Measurements from ENCODE around the gene CCDC68.
"Not testable (repeated sequence)": the region's sequence is repeated elsewhere in the genome, so short reads cannot be mapped to it uniquely, and the experiment has no call there.

Gene CCDC68

GRCh38 chr18:54958704-54959625, at the start of gene CCDC68:
CCDC68 (minus strand) TSS chr18:54959461; CDS start chr18:54942791, 16,670 bp downstream.
- DNase-seq, result no peak

GRCh38 chr18:55007602-55008001, 48.3 kb upstream of the CCDC68 start:
- no peak for DNase-seq

- no peak for DNase-seq
Observed at GRCh38 chr18:55003695-55004094, 44.4 kb upstream of the CCDC68 start.

- no peak for DNase-seq
Observed at GRCh38 chr18:55002261-55002660, 43.0 kb upstream of the CCDC68 start.

- no peak for DNase-seq
Observed at GRCh38 chr18:55001394-55002024, 42.2 kb upstream of the CCDC68 start.

GRCh38 chr18:55000529-55000928, 41.3 kb upstream of the CCDC68 start:
- DNase-seq, result no peak

GRCh38 chr18:54999016-54999415, 39.8 kb upstream of the CCDC68 start:
- no peak for DNase-seq

- DNase-seq, result no peak
Observed at GRCh38 chr18:54995421-54996143, 36.3 kb upstream of the CCDC68 start.

GRCh38 chr18:54991981-54992380, 32.7 kb upstream of the CCDC68 start:
- no peak for DNase-seq

- DNase-seq, result no peak
Observed at GRCh38 chr18:54984908-54985307, 25.6 kb upstream of the CCDC68 start.

- no peak for DNase-seq
Observed at GRCh38 chr18:54983791-54984190, 24.5 kb upstream of the CCDC68 start.

GRCh38 chr18:54983041-54983686, 23.9 kb upstream of the CCDC68 start:
- no peak for DNase-seq

GRCh38 chr18:54981076-54981475, 21.8 kb upstream of the CCDC68 start:
- DNase-seq, result no peak

- DNase-seq, result no peak
Observed at GRCh38 chr18:54975598-54975997, 16.3 kb upstream of the CCDC68 start.

- no peak for DNase-seq
Observed at GRCh38 chr18:54973046-54973445, 13.8 kb upstream of the CCDC68 start.

- DNase-seq, result no peak
Observed at GRCh38 chr18:54968807-54969206, 9.5 kb upstream of the CCDC68 start.

- DNase-seq, result not testable (repeated sequence)
Observed at GRCh38 chr18:54968237-54968636, 9.0 kb upstream of the CCDC68 start.

- DNase-seq, result no peak
Observed at GRCh38 chr18:54967786-54968185, 8.5 kb upstream of the CCDC68 start.

GRCh38 chr18:54964741-54965140, 5.5 kb upstream of the CCDC68 start:
- no peak for DNase-seq

- no peak for DNase-seq
Observed at GRCh38 chr18:54962919-54963645, 3.8 kb upstream of the CCDC68 start.

- no peak for DNase-seq
Observed at GRCh38 chr18:54961868-54962267, 2.6 kb upstream of the CCDC68 start.

GRCh38 chr18:54961016-54961423, 1.8 kb upstream of the CCDC68 start:
- no peak for DNase-seq

Measured in C1 segment of cervical spinal cord (tissue), 14 donors.